Thymus (tissue), 11 donors: ENCODE measurements around the gene SLC9C2. TPM values are rescaled to one million over a fixed set of nuclear protein-coding genes. Genes with fewer than 3 reads are reported as not detected.
"Not testable (repeated sequence)": the region's sequence is repeated elsewhere in the genome, so short reads cannot be mapped to it uniquely, and the experiment has no call there.

Source experiments
- DNase-seq, 9 donors: peaks; one replicate each; pipeline ENCODE4 v3.0.0-alpha.2; 2013; ENCODE audit warnings: low spot score in 9 of 9, low read depth in 6 of 9, missing footprints in 1 of 9
- H3K27ac ChIP-seq, 2 donors: one replicate each; pipeline ENCODE4 v1.5.1; 2013; ENCODE audit warnings: control low read depth in 1 of 2, low read depth in 1 of 2, low read length in 1 of 2, mild to moderate bottlenecking in 1 of 2, moderate library complexity in 1 of 2
- H3K27me3 ChIP-seq, 2 donors: one replicate each; pipeline ENCODE4 v1.5.1; 2013; ENCODE audit warnings: low read length in 1 of 2; ENCODE audit not compliant: control insufficient read depth in 2 of 2, insufficient read depth in 1 of 2
- H3K36me3 ChIP-seq, 2 donors: one replicate each; pipeline ENCODE4 v1.5.1; 2013; ENCODE audit warnings: low read length in 1 of 2, mild to moderate bottlenecking in 1 of 2, moderate library complexity in 1 of 2; ENCODE audit not compliant: control insufficient read depth in 2 of 2, insufficient read depth in 2 of 2
- H3K4me1 ChIP-seq, 2 donors: one replicate each; pipeline ENCODE4 v1.5.1; 2013; ENCODE audit warnings: low read length in 2 of 2; ENCODE audit not compliant: control insufficient read depth in 2 of 2, insufficient read depth in 2 of 2
- H3K4me3 ChIP-seq, 2 donors: one replicate each; pipeline ENCODE4 v1.5.1; 2013; ENCODE audit warnings: low read length in 2 of 2, control low read depth in 1 of 2, mild to moderate bottlenecking in 1 of 2
- H3K9me3 ChIP-seq, 2 donors: one replicate each; pipeline ENCODE4 v1.5.1; 2013; ENCODE audit warnings: low read length in 1 of 2, mild to moderate bottlenecking in 1 of 2; ENCODE audit not compliant: control insufficient read depth in 2 of 2, insufficient read depth in 1 of 2
- WGBS: extraction: QIAGEN DNeasy Blood & Tissue Kit; methylation state at CpG from one replicate; pipeline ENCODE4 v1.1.7; 2013; 5-methylcytosine and 5-hydroxymethylcytosine counted together
- polyA plus RNA-seq: library from polyadenylated mRNA; stranded (reverse); fragments of 200-250 nt; gene quantifications from one replicate; pipeline ENCODE4 v1.2.3, GENCODE V29; 2013
- total RNA-seq: library from RNA; stranded (reverse); fragments of 120-200 nt; gene quantifications from one replicate; pipeline ENCODE4 v1.2.4, GENCODE V29; 2013
- donor health status: healthy.

The SLC9C2 gene
- total and polyA plus RNA-seq, 2 donors: 0.09 to 0.14 TPM

- H3K36me3 ChIP-seq, H3K27me3 ChIP-seq, H3K4me3 ChIP-seq, DNase-seq, H3K27ac ChIP-seq: not testable (repeated sequence)
- peaks cover 0 to 11% of the 10 kb centered on the region in 2 donors for H3K9me3 ChIP-seq
- 95% methylated on average over 17 of the region's 17 CpGs for WGBS
- H3K4me1 ChIP-seq: peaks cover 12 to 18% of the 10 kb centered on the region in 2 donors
These were observed 128.0 kb downstream of the SLC9C2 start for GRCh38 chr1:173474780-173475421.

DNA sequence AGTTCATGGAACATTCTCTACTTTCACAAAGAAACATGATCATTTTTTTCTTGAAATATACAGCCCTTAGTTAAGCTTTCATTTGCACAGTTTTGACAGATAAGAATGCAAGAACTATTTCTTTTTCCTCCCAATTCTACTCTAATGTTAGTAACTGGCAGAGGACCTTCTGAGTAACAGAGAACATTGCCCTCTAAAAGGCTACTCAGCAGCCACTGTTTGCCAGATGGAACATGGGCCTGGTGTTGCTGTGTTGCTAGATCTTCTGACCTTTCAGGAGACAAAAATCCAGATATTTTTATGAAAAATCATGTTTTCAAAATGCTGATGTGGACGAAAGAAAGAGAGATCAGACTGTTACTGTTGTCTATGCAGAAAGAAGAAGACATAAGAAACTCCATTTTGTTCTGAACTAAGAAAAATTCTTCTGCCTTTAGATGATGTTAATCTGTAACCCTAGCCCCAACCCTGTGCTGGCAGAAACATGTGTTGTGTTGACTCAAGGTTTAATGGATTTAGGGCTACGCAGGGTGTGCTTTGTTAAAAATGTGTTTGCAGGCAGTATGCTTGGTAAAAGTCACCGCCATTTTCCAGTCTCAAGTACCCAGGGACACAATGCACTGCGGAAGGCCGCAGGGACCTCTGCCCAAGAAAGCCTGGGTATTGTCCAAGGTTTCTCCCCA lies 128.6 kb downstream of the SLC9C2 start:
- Histone ChIP-seq H3K4me1 (peaks cover 12 to 18% of the 10 kb centered on the region in 2 donors), H3K4me3 (no peak overlapping the region), H3K27ac (no peak overlapping the region), H3K27me3 (no peaks in the 10 kb centered on the region), H3K9me3 (peaks cover 0 to 14% of the 10 kb centered on the region in 2 donors), H3K36me3 (no peaks in the 10 kb centered on the region)
- no peak for DNase-seq
- 97% methylated on average over 5 of the region's 5 CpGs for WGBS

DNA sequence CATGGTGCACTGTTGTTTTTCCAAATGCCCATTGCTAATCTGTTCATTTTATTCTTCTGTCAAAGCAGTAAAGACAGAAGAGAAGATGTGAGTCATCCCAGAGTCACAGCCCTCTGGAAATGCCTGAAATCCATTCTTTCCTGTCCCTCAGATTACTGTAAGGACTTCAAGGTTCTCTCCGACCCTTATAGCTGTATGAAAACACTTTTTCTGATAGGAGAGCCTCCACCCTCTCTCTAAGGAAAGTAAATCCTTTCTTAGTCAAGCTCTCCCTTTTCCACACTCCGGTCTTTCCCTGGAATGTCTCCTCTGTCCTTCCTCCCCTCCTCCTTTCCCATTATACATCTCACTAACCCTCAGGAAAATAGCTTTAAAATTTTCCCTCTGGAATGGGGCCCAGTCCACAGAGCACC lies 129.3 kb downstream of the SLC9C2 start:
- Histone ChIP-seq H3K27me3 (no peaks in the 10 kb centered on the region), H3K4me3 (no peak overlapping the region), H3K9me3 (peaks cover 0 to 14% of the 10 kb centered on the region in 2 donors), H3K36me3 (no peaks in the 10 kb centered on the region), H3K27ac (peak overlapping the region in 1 of 2 donors; percentile 8), H3K4me1 (peaks cover 11 to 18% of the 10 kb centered on the region in 2 donors)
- no peak for DNase-seq
- 93% methylated on average over 2 of the region's 2 CpGs for WGBS

GRCh38 chr1:173470608-173471007 lies 132.3 kb downstream of the SLC9C2 start:
- Histone ChIP-seq H3K36me3 (no peaks in the 10 kb centered on the region), H3K4me3 (no peak overlapping the region), H3K9me3 (peaks cover 0 to 14% of the 10 kb centered on the region in 2 donors), H3K27ac (no peak overlapping the region), H3K27me3 (no peaks in the 10 kb centered on the region), H3K4me1 (no peaks in the 10 kb centered on the region)
- DNase-seq: no peak
- 96% methylated on average over 4 of the region's 4 CpGs for WGBS

GRCh38 chr1:173469656-173470055 lies 133.2 kb downstream of the SLC9C2 start:
- no peaks in the 10 kb centered on the region for H3K36me3 ChIP-seq
- no peak overlapping the region for H3K4me3 ChIP-seq
- H3K27ac ChIP-seq: no peak overlapping the region
- no peaks in the 10 kb centered on the region for H3K4me1 ChIP-seq
- peaks cover 0 to 14% of the 10 kb centered on the region in 2 donors for H3K9me3 ChIP-seq
- DNase-seq: no peak
- no peaks in the 10 kb centered on the region for H3K27me3 ChIP-seq
- 98% methylated on average over 3 of the region's 3 CpGs for WGBS

- WGBS: 96% methylated on average over 4 of the region's 4 CpGs
- Histone ChIP-seq H3K27ac (no peak overlapping the region), H3K4me1 (no peaks in the 10 kb centered on the region), H3K36me3 (no peaks in the 10 kb centered on the region), H3K4me3 (no peak overlapping the region), H3K27me3 (no peaks in the 10 kb centered on the region), H3K9me3 (peaks cover 0 to 14% of the 10 kb centered on the region in 2 donors)
- DNase-seq: no peak
These were observed 135.4 kb downstream of the SLC9C2 start for GRCh38 chr1:173467426-173467825.

GRCh38 chr1:173464185-173464584 lies 138.7 kb downstream of the SLC9C2 start:
- not testable (repeated sequence) for H3K36me3 ChIP-seq, H3K4me3 ChIP-seq, H3K27me3 ChIP-seq, DNase-seq, H3K9me3 ChIP-seq, H3K27ac ChIP-seq, H3K4me1 ChIP-seq
- 96% methylated on average over 2 of the region's 2 CpGs for WGBS

DNA sequence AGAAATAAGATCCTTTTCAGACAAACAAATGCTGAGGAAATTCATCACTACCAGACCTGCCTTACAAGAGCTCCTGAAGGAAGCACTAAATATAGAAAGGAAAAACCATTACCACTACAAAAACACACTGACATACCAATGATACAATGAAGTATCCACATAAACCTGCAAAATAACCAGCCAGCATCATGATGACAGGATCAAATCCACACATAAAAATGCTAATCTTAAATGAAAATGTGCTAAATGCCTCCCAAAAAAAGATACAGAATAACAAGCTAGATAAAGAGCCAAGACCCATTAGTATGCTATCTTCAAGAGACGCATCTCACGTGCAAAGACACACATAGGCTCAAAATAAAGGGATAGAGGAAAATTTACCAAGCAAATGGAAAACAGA lies 140.2 kb downstream of the SLC9C2 start:
- 98% methylated on average over 2 of the region's 2 CpGs for WGBS
- H3K27me3 ChIP-seq, H3K4me3 ChIP-seq, H3K27ac ChIP-seq, H3K9me3 ChIP-seq, DNase-seq, H3K4me1 ChIP-seq, H3K36me3 ChIP-seq: not testable (repeated sequence)

- Histone ChIP-seq H3K36me3 (peaks cover 0 to 8% of the 10 kb centered on the region in 2 donors), H3K4me1 (peaks cover 3% of the 10 kb centered on the region in 2 donors), H3K27me3 (no peaks in the 10 kb centered on the region), H3K27ac (no peak overlapping the region), H3K4me3 (no peak overlapping the region), H3K9me3 (no peaks in the 10 kb centered on the region)
- WGBS: 48% methylated on average over 4 of the region's 4 CpGs
- no peak for DNase-seq
These were observed 143.0 kb downstream of the SLC9C2 start for GRCh38 chr1:173459885-173460284.
